T-helper 2 cell treated with Interferon-gamma antibody and Interleukin-4, amounts not matched to agents 5 μg/mL and 100 μg/mL, for 36 hours (primary cell): ENCODE data around the gene ALX4.

Source experiments
- DNase-seq: peaks from one replicate; pipeline ENCODE4 v3.0.0; 2021; ENCODE audit warnings: low spot score
- H3K27ac Mint-ChIP-seq: one replicate; pipeline ENCODE4 v1.8.0; 2021; ENCODE audit warnings: mild to moderate bottlenecking, mixed read lengths
- H3K27me3 Mint-ChIP-seq: one replicate; pipeline ENCODE4 v1.8.0; 2021; ENCODE audit warnings: low read depth, mixed read lengths
- H3K36me3 Mint-ChIP-seq: one replicate; pipeline ENCODE4 v1.8.0; 2021; ENCODE audit warnings: low read depth, mixed read lengths
- H3K4me1 Mint-ChIP-seq: one replicate; pipeline ENCODE4 v1.8.0; 2021; ENCODE audit warnings: low read depth, mixed read lengths
- H3K4me3 Mint-ChIP-seq: one replicate; pipeline ENCODE4 v1.8.0; 2022; ENCODE audit warnings: mild to moderate bottlenecking, moderate library complexity, mixed read lengths
- H3K9me3 Mint-ChIP-seq: one replicate; pipeline ENCODE4 v1.8.0; 2021; ENCODE audit warnings: mixed read lengths

The ALX4 gene

DNA sequence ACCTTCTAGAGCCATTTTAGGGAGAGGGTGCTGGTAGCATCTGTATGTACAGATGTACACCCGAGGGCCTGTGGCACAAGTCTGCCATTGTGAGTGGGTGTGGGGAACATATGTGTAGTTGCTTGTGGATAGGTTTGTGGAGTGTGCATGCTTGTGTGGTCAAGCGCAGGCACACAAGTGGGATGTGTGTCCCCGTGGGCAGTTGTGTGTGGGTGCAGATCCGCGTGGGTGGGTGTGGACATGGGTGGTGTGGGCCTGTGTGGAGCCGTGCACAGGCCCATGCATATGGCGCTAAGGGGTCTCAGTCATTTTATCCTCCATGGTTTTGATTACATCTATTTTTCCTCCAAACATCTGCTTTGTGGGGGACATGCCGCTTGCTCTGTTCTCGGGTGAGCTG, 28.8 kb downstream of the ALX4 start:
- Mint-ChIP-seq H3K4me3 (no peak overlapping the region), H3K9me3 (no peaks in the 10 kb centered on the region), H3K4me1 (no peaks in the 10 kb centered on the region), H3K36me3 (no peaks in the 10 kb centered on the region), H3K27me3 (peaks cover 3% of the 10 kb centered on the region), H3K27ac (no peak overlapping the region)
- no peak for DNase-seq

- no peak for DNase-seq
- Mint-ChIP-seq H3K36me3 (no peaks in the 10 kb centered on the region), H3K9me3 (no peaks in the 10 kb centered on the region), H3K4me1 (no peaks in the 10 kb centered on the region), H3K27me3 (peaks cover 3% of the 10 kb centered on the region), H3K27ac (no peak overlapping the region), H3K4me3 (no peak overlapping the region)
Observed at GRCh38 chr11:44280257-44280656, 29.7 kb downstream of the ALX4 start.

DNA sequence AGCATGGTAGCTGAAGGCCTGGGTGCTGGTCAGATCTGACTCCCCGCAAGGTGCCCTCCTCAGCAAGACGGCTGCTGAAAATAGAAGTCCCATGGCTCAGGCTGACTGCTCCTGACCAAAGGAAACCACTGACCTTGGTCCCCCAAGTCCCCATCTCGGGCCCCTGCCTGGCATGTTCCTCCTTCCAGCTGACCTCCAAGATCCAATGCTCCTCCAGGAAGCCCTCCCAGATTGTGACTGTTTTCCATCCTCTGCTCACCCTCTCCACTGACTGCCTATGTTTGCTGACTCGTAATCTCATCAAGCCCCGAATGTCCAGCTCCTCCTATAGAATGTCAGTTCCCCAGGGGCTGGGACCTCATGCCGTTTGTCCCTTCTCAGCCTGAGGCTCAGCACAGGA, 30.5 kb downstream of the ALX4 start:
- Mint-ChIP-seq H3K27ac (no peak overlapping the region), H3K27me3 (peaks cover 3% of the 10 kb centered on the region), H3K4me1 (no peaks in the 10 kb centered on the region), H3K9me3 (no peaks in the 10 kb centered on the region), H3K4me3 (no peak overlapping the region), H3K36me3 (no peaks in the 10 kb centered on the region)
- DNase-seq: no peak

- Mint-ChIP-seq H3K9me3 (no peaks in the 10 kb centered on the region), H3K4me1 (no peaks in the 10 kb centered on the region), H3K4me3 (no peak overlapping the region), H3K27ac (no peak overlapping the region), H3K36me3 (no peaks in the 10 kb centered on the region), H3K27me3 (peaks cover 3% of the 10 kb centered on the region)
- DNase-seq: no peak
Observed at GRCh38 chr11:44277196-44278090, 32.5 kb downstream of the ALX4 start.

DNA sequence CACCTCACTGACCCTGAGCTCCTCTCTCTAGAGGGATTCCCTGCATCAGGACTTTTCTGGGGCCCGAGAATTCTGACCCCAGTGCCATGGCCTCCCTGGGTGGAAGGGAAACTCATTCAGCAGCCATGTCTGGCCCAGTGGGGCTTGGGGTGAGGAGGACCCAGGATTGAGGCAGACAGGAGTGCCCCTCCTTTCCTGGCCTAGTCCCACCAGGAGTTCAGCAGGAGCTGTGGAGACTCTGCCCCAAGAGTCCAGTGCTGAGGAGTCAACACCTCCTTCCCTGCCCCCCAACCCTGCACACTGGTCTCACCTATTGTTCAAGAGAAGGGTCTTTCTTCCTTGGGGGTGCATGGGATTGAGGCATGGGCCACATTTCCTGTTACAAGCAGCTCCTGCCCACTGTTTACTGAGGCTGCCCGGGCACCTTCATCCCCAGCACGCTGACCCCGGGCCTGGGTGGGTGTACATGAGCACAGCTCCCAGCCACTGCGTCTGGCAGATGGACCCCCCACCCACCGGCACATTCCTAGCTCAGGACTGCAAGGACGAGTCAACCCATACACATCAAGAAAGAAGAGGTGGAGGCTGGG, 33.9 kb downstream of the ALX4 start:
- Mint-ChIP-seq H3K4me3 (no peak overlapping the region), H3K27me3 (peaks cover 3% of the 10 kb centered on the region), H3K9me3 (no peaks in the 10 kb centered on the region), H3K36me3 (no peaks in the 10 kb centered on the region), H3K27ac (no peak overlapping the region), H3K4me1 (no peaks in the 10 kb centered on the region)
- DNase-seq: no peak

GRCh38 chr11:44275241-44275640, 34.7 kb downstream of the ALX4 start:
- Mint-ChIP-seq H3K9me3 (no peaks in the 10 kb centered on the region), H3K4me3 (no peak overlapping the region), H3K4me1 (no peaks in the 10 kb centered on the region), H3K27me3 (peaks cover 3% of the 10 kb centered on the region), H3K36me3 (no peaks in the 10 kb centered on the region), H3K27ac (no peak overlapping the region)
- no peak for DNase-seq

- no peaks in the 10 kb centered on the region for H3K4me1 Mint-ChIP-seq
- H3K27me3 Mint-ChIP-seq: no peaks in the 10 kb centered on the region
- no peaks in the 10 kb centered on the region for H3K36me3 Mint-ChIP-seq
- H3K4me3 Mint-ChIP-seq: no peak overlapping the region
- H3K27ac Mint-ChIP-seq: no peak overlapping the region
- no peak for DNase-seq
- no peaks in the 10 kb centered on the region for H3K9me3 Mint-ChIP-seq
Observed at GRCh38 chr11:44274404-44274803, 35.5 kb downstream of the ALX4 start.

DNA sequence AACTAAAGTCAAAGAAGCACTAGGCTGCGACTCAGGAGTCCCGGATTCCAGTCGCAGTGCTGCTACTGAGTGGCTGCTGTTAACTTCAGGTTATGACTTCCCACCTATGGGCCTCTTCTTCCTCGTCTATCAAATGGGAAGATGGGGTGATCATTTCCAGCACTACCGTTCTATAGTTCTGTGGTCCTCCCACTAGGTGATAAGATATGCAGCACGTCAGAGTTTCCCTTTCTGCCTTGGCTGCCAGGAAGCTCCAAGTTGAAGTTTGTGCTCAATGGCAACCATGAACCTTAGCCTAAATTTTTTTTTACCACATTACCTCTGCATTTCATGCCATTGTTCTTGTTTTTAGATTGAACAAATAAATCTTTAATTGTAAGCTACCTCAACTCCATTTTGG, 38.7 kb downstream of the ALX4 start:
- H3K27ac Mint-ChIP-seq: no peak overlapping the region
- no peaks in the 10 kb centered on the region for H3K9me3 Mint-ChIP-seq
- no peak for DNase-seq
- H3K27me3 Mint-ChIP-seq: no peaks in the 10 kb centered on the region
- no peaks in the 10 kb centered on the region for H3K4me1 Mint-ChIP-seq
- H3K36me3 Mint-ChIP-seq: no peaks in the 10 kb centered on the region
- no peak overlapping the region for H3K4me3 Mint-ChIP-seq

DNA sequence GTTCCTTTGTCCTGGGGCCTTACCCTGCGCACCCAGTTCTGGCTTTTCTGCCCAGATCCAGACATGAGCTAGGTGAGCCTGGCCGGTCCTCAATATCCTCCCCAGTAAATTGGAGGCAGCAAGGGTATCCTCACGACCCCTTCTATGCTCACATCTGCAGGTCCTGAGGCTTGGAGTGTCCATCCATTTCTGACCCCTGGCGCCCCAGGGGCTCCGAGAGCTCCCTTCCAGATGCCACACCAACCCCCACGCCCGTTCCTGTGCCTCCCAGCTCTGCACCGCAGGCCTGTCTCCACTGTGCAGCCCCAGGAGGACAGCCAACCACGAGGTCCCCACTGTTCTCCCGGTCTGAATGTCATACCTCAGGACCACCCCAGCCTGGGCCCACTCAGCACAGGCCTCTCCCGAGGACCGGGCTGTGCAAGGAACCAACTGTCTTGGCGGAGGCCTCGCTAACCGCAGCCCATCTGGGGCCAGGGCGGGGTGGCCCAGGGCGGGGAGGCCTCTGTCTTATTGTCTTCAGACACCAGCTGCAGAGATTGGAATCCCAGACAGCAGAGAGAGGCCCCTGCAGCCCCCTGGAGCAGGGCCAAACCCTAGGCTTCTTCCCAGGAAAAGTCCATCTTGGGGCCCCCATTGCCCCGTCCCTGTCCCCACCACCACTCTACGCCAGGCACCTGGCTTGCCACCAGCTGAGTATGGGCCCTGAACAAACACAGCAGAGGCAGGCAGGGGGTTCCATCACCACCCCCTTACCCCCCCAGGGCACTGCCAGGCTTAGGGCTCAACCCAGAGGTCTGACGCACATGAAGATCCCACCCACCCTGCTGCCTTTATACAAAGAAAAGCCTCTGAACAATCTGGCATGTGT, 39.3 kb downstream of the ALX4 start:
- H3K4me1 Mint-ChIP-seq: no peaks in the 10 kb centered on the region
- DNase-seq: no peak
- H3K9me3 Mint-ChIP-seq: no peaks in the 10 kb centered on the region
- no peak overlapping the region for H3K4me3 Mint-ChIP-seq
- H3K36me3 Mint-ChIP-seq: no peaks in the 10 kb centered on the region
- H3K27me3 Mint-ChIP-seq: no peaks in the 10 kb centered on the region
- H3K27ac Mint-ChIP-seq: no peak overlapping the region

- Mint-ChIP-seq H3K4me1 (no peaks in the 10 kb centered on the region), H3K36me3 (no peaks in the 10 kb centered on the region), H3K27ac (no peak overlapping the region), H3K27me3 (no peaks in the 10 kb centered on the region), H3K9me3 (no peaks in the 10 kb centered on the region), H3K4me3 (no peak overlapping the region)
- no peak for DNase-seq
Observed at GRCh38 chr11:44269369-44270351, 40.3 kb downstream of the ALX4 start.

- no peaks in the 10 kb centered on the region for H3K27me3 Mint-ChIP-seq
- H3K9me3 Mint-ChIP-seq: no peaks in the 10 kb centered on the region
- no peaks in the 10 kb centered on the region for H3K4me1 Mint-ChIP-seq
- H3K36me3 Mint-ChIP-seq: no peaks in the 10 kb centered on the region
- DNase-seq: no peak
- no peak overlapping the region for H3K4me3 Mint-ChIP-seq
- H3K27ac Mint-ChIP-seq: no peak overlapping the region
Observed at GRCh38 chr11:44268614-44269080, 41.3 kb downstream of the ALX4 start.

- H3K36me3 Mint-ChIP-seq: no peaks in the 10 kb centered on the region
- no peak for DNase-seq
- H3K27me3 Mint-ChIP-seq: no peaks in the 10 kb centered on the region
- no peaks in the 10 kb centered on the region for H3K9me3 Mint-ChIP-seq
- H3K27ac Mint-ChIP-seq: no peak overlapping the region
- no peak overlapping the region for H3K4me3 Mint-ChIP-seq
- no peaks in the 10 kb centered on the region for H3K4me1 Mint-ChIP-seq
Observed at GRCh38 chr11:44267750-44268613, 42.0 kb downstream of the ALX4 start.
